ENCODE measurements around the gene CGN. TPM values are rescaled to one million over a fixed set of nuclear protein-coding genes. Genes with fewer than 3 reads are reported as not detected.

The CGN gene
- total RNA-seq (2014; rRNA removed): 0.06 and 0.34 TPM in 2 replicates
- 0.16 TPM for polyA plus RNA-seq (2012)

- peak; percentile 44 for DNase-seq (ENCODE audit: low read depth)
These were observed at the start of gene CGN for GRCh38 chr1:151510957-151511635. Gene CGN (plus strand): TSS chr1:151511387. CDS start chr1:151518520, 7,133 bp downstream.

GRCh38 chr1:151461694-151462093 lies 49.5 kb upstream of the CGN start:
- no peak for DNase-seq (ENCODE audit: low read depth)

- no peak for DNase-seq (ENCODE audit: low read depth)
These were observed 46.2 kb upstream of the CGN start for GRCh38 chr1:151465026-151465425.

- DNase-seq (ENCODE audit: low read depth): no peak
These were observed 38.1 kb upstream of the CGN start for GRCh38 chr1:151472856-151473731.

- no peak for DNase-seq (ENCODE audit: low read depth)
These were observed 36.4 kb upstream of the CGN start for GRCh38 chr1:151474745-151475144.

GRCh38 chr1:151475175-151475574 lies 36.0 kb upstream of the CGN start:
- no peak for DNase-seq (ENCODE audit: low read depth)

GRCh38 chr1:151476083-151476482 lies 35.1 kb upstream of the CGN start:
- DNase-seq (ENCODE audit: low read depth): no peak

- DNase-seq (ENCODE audit: low read depth): no peak
These were observed 34.1 kb upstream of the CGN start for GRCh38 chr1:151477066-151477465.

GRCh38 chr1:151478140-151478812 lies 32.9 kb upstream of the CGN start:
- DNase-seq (ENCODE audit: low read depth): no peak

GRCh38 chr1:151478923-151479322 lies 32.3 kb upstream of the CGN start:
- DNase-seq (ENCODE audit: low read depth): no peak

- DNase-seq (ENCODE audit: low read depth): peak; percentile 29
These were observed 31.7 kb upstream of the CGN start for GRCh38 chr1:151479462-151479861.

GRCh38 chr1:151482017-151482416 lies 29.2 kb upstream of the CGN start:
- DNase-seq (ENCODE audit: low read depth): no peak

- DNase-seq (ENCODE audit: low read depth): no peak
These were observed 25.4 kb upstream of the CGN start for GRCh38 chr1:151485685-151486255.

- DNase-seq (ENCODE audit: low read depth): no peak
These were observed 24.6 kb upstream of the CGN start for GRCh38 chr1:151486557-151486956.

GRCh38 chr1:151491641-151492040 lies 19.5 kb upstream of the CGN start:
- DNase-seq (ENCODE audit: low read depth): no peak

- no peak for DNase-seq (ENCODE audit: low read depth)
These were observed 19.1 kb upstream of the CGN start for GRCh38 chr1:151492120-151492519.

GRCh38 chr1:151493042-151493441 lies 18.1 kb upstream of the CGN start:
- DNase-seq (ENCODE audit: low read depth): no peak

- DNase-seq (ENCODE audit: low read depth): peak; percentile 85
These were observed 16.4 kb upstream of the CGN start for GRCh38 chr1:151494741-151495281.

- no peak for DNase-seq (ENCODE audit: low read depth)
These were observed 15.9 kb upstream of the CGN start for GRCh38 chr1:151495316-151495715.

- DNase-seq (ENCODE audit: low read depth): no peak
These were observed 11.8 kb upstream of the CGN start for GRCh38 chr1:151499365-151499764.

GRCh38 chr1:151499930-151500329 lies 11.3 kb upstream of the CGN start:
- DNase-seq (ENCODE audit: low read depth): no peak

GRCh38 chr1:151501474-151501873 lies 9.7 kb upstream of the CGN start:
- no peak for DNase-seq (ENCODE audit: low read depth)

Data from LHCN-M2 (cell line).